ENCODE data around the gene SLIT3.

SLIT3 gene

GRCh38 chr5:168877132-168877892 lies 423.6 kb downstream of the SLIT3 start:
- no peak for DNase-seq

GRCh38 chr5:168876419-168876818 lies 424.5 kb downstream of the SLIT3 start:
- DNase-seq: no peak

DNA sequence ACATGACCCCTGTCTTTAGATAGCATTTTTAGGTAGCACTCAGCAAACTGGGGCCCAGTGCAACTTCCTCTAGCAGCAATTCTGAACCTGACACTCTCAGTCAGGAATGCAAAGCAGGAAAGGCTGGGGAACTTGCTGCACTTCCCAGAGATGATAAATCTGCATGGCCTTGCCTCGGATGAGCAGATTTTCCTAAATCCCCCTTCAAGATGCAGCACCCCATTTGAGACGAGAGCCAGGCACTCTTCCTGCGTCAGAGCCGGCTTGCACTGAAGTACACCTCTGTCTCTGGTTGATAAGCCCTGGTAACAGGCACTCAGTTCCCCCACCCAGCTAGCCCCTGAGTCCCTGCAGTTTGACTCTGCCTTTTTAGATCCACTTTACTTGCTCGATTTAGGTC lies 425.1 kb downstream of the SLIT3 start:
- no peak for DNase-seq

- no peak for DNase-seq
Observed at GRCh38 chr5:168874713-168875380, 426.1 kb downstream of the SLIT3 start.

- DNase-seq: no peak
Observed at GRCh38 chr5:168872246-168872645, 428.7 kb downstream of the SLIT3 start.

DNA sequence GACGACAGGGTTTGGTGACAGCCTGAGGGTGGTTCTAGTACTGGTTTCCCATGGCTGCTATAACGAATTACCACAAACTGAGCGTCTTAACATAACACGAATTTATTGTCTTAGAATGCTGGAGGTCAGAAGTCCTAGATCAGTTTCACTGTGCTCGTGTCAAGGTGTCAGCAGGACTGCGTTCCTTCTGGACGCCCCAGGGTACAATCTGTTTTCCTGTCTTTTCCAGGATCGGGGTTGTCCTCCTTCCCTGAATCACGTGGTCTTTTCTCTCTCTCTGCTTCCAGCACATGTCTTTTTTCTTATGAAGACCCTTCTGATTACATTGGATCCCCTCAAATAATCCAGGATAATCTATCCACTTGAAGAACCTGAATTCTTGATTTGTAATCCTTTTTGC lies 430.0 kb downstream of the SLIT3 start:
- no peak for DNase-seq

DNA sequence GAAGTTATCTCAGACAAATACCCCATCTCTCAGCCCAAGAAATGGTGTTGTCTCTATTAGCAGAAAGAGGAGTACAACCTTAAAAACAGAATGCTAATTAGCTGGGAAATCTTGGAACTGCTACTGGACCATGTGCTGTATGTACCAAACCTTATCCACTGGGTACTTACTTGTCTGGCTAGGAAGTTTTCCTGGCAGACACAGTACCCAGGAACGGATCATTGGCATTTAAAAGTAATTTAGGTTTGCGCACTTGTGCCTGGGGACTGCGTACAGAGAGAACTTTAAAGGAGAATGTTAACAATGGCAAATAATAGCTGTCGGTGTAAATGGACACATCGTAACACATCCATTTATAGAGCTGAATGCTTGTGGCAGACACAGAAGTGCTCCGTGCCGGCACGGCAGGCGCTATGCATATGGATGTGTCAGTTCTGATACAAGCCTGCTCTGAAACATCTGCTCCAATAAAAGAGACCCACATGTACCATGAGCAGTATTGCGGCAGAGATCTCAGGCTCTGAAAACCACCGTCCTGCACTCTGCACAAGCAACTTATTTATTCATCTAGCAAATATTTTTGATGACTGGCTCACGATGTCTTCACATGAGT lies 431.2 kb downstream of the SLIT3 start:
- no peak for DNase-seq

- no peak for DNase-seq
Observed at GRCh38 chr5:168867241-168867640, 433.7 kb downstream of the SLIT3 start.

GRCh38 chr5:168865968-168866367 lies 435.0 kb downstream of the SLIT3 start:
- no peak for DNase-seq

DNA sequence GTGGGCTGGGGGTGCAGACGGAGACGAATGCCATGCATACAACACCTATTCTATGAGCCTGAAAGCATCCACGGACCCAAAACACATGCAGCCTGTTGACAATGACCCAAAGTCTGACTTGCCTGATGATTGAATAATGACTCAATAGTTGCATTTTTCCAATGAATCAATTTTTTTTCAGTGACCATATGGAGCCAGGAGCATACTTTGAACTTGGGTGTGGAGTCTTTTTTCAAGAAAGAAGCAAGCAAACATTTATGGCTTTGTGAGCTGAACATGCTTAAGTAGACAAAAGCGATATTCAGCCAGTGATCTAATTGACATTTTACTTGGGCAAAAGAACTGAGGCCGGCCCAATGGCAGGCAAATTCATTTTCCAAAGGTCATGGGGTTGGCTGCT lies 437.9 kb downstream of the SLIT3 start:
- no peak for DNase-seq

DNA sequence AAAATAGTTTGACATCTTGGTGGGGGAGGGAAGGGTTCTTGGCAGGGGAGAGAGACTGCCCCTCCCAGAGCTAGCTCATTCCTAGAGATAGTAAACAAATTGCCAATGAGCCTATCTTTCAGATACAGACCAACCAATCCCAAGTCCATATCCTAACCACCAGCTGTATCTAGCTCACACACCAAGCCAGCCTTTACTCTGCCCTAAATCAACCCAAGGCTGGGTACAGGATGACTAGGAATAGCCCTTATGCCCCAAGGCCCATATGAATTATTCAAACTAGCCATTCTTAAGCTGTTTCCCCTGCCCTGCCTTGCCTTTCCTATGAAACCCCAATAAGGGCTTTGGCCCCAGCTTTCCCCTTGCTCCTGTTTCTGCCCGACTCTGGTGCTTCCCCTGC lies 440.4 kb downstream of the SLIT3 start:
- no peak for DNase-seq

DNA sequence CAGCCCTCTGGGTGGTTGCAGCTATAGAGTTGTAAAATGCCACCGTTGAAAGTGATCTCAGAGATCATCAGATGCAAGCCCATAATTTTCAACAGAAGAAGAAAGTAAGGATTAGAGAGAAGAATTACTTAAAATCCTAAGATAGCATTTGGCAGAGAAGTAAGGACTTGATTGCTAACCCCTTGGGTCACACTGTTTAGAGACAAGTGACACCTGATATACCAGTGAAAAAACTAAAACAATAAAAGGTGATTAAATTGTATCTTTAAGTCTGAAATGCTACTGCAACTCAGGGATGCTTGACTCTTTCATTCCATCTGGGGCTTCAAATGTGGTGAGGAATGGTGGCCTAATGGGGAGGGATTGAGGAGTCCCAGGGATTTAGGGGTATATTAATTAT lies 440.9 kb downstream of the SLIT3 start:
- no peak for DNase-seq

- DNase-seq: no peak
Observed at GRCh38 chr5:168859471-168859870, 441.5 kb downstream of the SLIT3 start.

DNA sequence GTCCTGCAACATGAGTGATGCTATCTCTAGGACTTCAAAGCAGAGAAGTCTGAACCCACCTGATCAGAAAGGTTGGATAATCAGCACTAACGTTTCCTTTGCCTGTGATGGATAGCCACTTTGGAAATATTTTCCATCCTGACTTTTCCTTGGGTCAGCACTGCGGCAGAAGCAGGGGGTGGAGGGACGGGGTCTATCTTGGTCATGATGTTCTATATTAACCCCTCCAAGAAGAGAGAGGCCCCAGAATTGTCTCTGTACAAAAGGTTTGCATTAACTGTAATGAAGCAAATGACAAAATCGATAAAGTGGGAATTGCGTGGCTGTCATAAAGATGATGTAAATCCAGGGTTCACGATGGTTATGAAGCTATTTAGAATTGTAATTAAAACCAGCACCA lies 441.9 kb downstream of the SLIT3 start:
- DNase-seq: no peak

DNA sequence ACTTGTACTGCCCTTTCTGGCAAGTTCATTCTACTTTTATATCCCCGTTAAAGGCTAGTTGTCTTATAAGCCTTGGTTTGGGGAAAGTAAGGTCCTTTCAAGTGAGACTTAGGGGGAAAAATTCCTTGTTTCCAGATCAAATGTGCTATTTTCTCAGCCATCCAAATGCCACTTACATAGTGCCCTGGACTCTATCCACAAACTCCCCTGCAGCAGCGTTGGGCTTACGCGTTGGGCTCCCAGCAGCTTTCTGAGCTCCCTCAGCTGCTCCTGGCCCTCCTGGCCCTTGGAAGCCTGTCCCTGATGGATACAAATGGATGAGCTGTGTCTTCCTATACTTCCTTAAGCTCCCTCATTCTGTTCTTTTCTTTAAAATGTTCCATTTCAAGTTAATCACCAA lies 442.6 kb downstream of the SLIT3 start:
- no peak for DNase-seq

GRCh38 chr5:168853972-168854371 lies 447.0 kb downstream of the SLIT3 start:
- no peak for DNase-seq

GRCh38 chr5:168852329-168852728 lies 448.6 kb downstream of the SLIT3 start:
- DNase-seq: no peak

GRCh38 chr5:168851902-168852321 lies 449.0 kb downstream of the SLIT3 start:
- DNase-seq: no peak

DNA sequence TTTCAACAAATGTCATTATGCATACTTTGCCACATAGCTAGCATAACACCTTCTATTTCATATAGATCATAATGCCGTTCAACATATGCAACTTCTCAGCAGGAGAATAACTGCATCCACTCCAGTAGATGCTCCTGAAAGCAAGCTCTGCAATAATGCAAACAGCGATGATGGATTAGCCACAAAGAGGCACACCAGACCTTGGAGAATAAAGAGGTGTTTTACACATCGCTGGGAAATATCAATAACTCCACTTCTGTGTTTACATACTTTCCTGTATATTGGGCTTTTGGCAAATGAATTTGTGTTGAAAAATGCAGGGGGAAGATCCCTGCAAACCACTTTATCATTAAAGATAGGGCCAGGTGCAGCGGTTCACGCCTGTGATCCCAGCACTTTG lies 450.3 kb downstream of the SLIT3 start:
- DNase-seq: no peak

GRCh38 chr5:168848569-168848968 lies 452.4 kb downstream of the SLIT3 start:
- DNase-seq: no peak

DNA sequence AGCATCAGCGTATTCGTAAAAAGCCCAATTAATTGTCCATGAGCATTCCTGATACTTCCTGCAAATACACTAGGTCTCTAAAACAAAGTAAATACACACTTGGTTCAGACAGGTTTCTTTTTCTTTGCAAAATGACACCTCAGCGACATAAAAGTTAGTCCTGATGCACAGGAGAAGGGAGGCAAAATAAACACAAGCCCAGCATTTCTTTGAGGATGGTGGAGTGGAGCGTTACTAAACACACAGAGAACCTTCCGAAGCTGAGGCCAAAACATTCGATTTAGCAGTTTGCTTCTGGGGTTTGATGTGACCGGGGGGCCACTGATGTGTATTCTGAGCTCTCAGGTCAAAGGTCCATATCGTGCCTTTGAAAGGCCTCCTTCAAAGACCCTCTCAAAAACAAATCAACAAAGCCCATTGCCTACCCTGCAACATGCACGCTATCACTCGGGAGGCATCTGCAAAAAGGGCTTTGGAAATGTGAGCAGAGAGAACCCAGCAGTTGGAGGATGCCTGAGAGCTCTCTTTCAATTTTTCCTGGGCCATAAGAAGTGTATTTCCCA lies 453.3 kb downstream of the SLIT3 start:
- DNase-seq: no peak

- DNase-seq: no peak
Observed at GRCh38 chr5:168844922-168845296, 456.0 kb downstream of the SLIT3 start.

GRCh38 chr5:168844016-168844921 lies 456.7 kb downstream of the SLIT3 start:
- DNase-seq: no peak
